C4-2B (cell line): ENCODE measurements around the gene TTC12.

ENCODE experiments used
- H3K27ac ChIP-seq: fragments of 450-650 bp; 2 replicates; pipeline ENCODE4 v1.5.1; 2017
- CTCF ChIP-seq: fragments of 450-650 bp; conservative IDR thresholded peaks from 2 replicates; pipeline ENCODE4 v1.5.1; 2017; ENCODE audit warnings: mild to moderate bottlenecking
- ZFX ChIP-seq: fragments of 450-650 bp; IDR thresholded peaks from 2 replicates; pipeline ENCODE4 v1.6.1; 2017

Gene TTC12

GRCh38 chr11:113385749-113386148 lies 71.4 kb downstream of the TTC12 start:
- no peak overlapping the region for H3K27ac ChIP-seq
- TF ChIP-seq CTCF: no peak
- TF ChIP-seq ZFX: no peak

- TF ChIP-seq CTCF: no peak
- TF ChIP-seq ZFX: no peak
- H3K27ac ChIP-seq: no peak overlapping the region
Observed at GRCh38 chr11:113386866-113387265, 72.5 kb downstream of the TTC12 start.

- no peak for TF ChIP-seq ZFX
- TF ChIP-seq CTCF: no peak
Observed at GRCh38 chr11:113387605-113388211, 73.3 kb downstream of the TTC12 start, which contains the start of gene ANKK1. TSS of gene ANKK1 (plus strand) at chr11:113387779. CDS start at chr11:113387885, 106 bp downstream.

GRCh38 chr11:113389272-113389671 lies 74.9 kb downstream of the TTC12 start:
- TF ChIP-seq ZFX (no peak), CTCF (no peak)
- no peak overlapping the region for H3K27ac ChIP-seq

More at GRCh38 chr11:113387605-113388211, 73.3 kb downstream of the TTC12 start, which contains the start of gene ANKK1:
- no peak within 1 kb of the TSS for H3K27ac ChIP-seq

- H3K27ac ChIP-seq: no peak overlapping the region
- TF ChIP-seq CTCF: no peak
- no peak for TF ChIP-seq ZFX
Observed at GRCh38 chr11:113392236-113392921, 78.0 kb downstream of the TTC12 start.

GRCh38 chr11:113393501-113393985 lies 79.2 kb downstream of the TTC12 start:
- no peak for TF ChIP-seq CTCF
- no peak for TF ChIP-seq ZFX
- no peak overlapping the region for H3K27ac ChIP-seq

- TF ChIP-seq ZFX (no peak), CTCF (no peak)
- H3K27ac ChIP-seq: no peak overlapping the region
Observed at GRCh38 chr11:113394919-113395318, 80.5 kb downstream of the TTC12 start.
